Cardiac septum (tissue), 1 donor: Measurements from ENCODE around the gene GAREM1. TPM values are rescaled to one million over a fixed set of nuclear protein-coding genes. Genes with fewer than 3 reads are reported as not detected.
"Not testable (repeated sequence)": the region's sequence is repeated elsewhere in the genome, so short reads cannot be mapped to it uniquely, and the experiment has no call there.

Experiments used
- DNase-seq: peaks from one replicate; pipeline ENCODE4 v3.0.0-alpha.2; 2020; ENCODE audit warnings: low spot score
- intact Hi-C: fragments of 100-400 bp; cut with DNase I; formaldehyde crosslinking; loops from one replicate; pipeline ENCODE4 v1.14.0; 2022
- total RNA-seq: library from RNA; stranded (reverse); fragmentation: NEBNext Ultra II Directional; extraction: Animal tissue kit (Norgen Biotek cat#: 25700); gene quantifications from one replicate; pipeline ENCODE4 v1.2.1, GENCODE V29; 2021
- donor health status: DM: no; HTN: no; CAD: no.

The GAREM1 gene
- total RNA-seq, 1 donor from 2014 or later, result 10.0 TPM

- intact Hi-C loops, result no loop called here
- no peak for DNase-seq
These were observed 221.3 kb downstream of the GAREM1 start for GRCh38 chr18:32249147-32249929.

DNA sequence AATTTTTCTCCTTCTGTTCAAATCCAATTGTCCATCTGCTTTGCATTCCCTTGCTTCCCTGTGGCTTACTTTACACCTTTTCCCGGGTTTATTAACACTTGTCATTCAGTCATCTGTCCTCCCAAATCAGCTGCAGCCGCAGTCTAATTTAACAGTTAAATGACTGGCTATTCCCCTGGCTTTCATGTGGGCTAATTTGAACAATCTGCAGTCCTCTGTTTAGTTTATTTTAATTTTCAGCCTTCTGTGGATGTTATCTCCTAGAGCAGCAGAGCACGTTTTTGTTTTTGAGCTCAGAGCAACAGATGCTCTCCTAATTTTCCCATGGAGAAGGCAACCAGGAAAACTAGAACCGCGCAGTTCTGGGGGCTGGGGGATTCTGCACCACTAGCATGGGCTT is 225.8 kb downstream of the GAREM1 start:
- DNase-seq, result no peak
- intact Hi-C loops, result no loop called here

GRCh38 chr18:32243358-32243757 is 227.3 kb downstream of the GAREM1 start:
- DNase-seq, result no peak
- intact Hi-C loops, result no loop called here

- DNase-seq, result no peak
- intact Hi-C loops, result no loop called here
These were observed 228.3 kb downstream of the GAREM1 start for GRCh38 chr18:32242395-32242794.

- intact Hi-C loops, result no loop called here
- DNase-seq, result no peak
These were observed 231.9 kb downstream of the GAREM1 start for GRCh38 chr18:32238635-32239268.

DNA sequence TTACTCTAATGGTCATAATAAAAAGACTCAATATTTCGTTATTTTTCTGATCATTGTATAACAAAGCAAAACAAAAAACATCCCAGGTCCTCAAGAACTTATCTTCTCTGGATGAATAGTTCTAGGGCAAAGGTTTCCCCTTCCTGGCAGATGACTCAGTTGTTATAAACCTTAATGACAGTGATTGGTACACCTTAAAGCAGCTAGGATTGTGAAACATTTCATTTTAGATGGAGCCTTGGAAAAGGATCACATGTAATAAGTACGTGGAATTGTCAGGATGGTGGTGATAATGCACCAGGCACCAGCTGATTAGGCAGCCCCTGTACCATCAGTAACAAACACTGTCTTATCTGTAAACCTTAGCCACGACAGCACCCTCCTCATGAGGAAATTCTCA is 233.6 kb downstream of the GAREM1 start:
- no peak for DNase-seq

GRCh38 chr18:32233348-32233747 is 237.3 kb downstream of the GAREM1 start:
- intact Hi-C loops, DNase-seq: not testable (repeated sequence)

More for the DNA sequence above, 233.6 kb downstream of the GAREM1 start:
- intact Hi-C loops, result no loop called here

GRCh38 chr18:32219431-32220018 is 251.2 kb downstream of the GAREM1 start:
- no peak for DNase-seq
- intact Hi-C loops, result no loop called here

GRCh38 chr18:32216390-32216789 is 254.3 kb downstream of the GAREM1 start:
- intact Hi-C loops, result no loop called here

DNA sequence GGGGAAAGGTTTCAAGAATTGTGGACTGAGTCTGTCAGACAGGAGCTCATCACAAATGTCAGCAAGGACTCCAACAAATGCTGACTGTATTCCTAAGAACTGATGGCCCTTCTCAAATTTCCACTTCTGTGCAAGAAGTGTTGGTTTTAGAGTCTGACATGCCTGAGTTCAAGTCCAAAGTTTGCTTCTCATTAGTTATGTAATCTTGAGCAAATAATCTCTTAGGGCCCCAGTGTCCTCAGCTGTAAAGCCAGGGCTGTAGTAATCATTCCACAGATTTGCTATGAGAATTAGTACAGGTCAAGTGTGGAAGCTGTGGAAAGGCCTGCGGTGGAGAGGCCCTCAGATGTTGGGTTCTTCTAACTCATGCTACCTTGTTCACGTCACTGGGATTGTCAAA is 257.0 kb downstream of the GAREM1 start:
- intact Hi-C loops, result no loop called here
- DNase-seq, result no peak

More at GRCh38 chr18:32216390-32216789, 254.3 kb downstream of the GAREM1 start:
- no peak for DNase-seq
